AG04449 (cell line): ENCODE results near the gene PAX4.
A peak's percentile ranks its signal among the peaks of the same experiment; 100 is the strongest.

Experiments used
- CTCF ChIA-PET: fragments of 350-600 bp; formaldehyde crosslinking; extraction: SDS; loops from one replicate; lab custom pipeline; 2021; ENCODE audit warnings: antibody characterized with exemption; lab: Yijun Ruan, JAX
- POLR2A ChIA-PET: fragments of 400-600, 350-600 bp; formaldehyde crosslinking; extraction: SDS; loops from one replicate; lab custom pipeline; 2020; ENCODE audit warnings: antibody characterized with exemption, inconsistent platforms; lab: Yijun Ruan, JAX
- DNase-seq: peaks from one replicate; pipeline ENCODE4 v3.0.0-alpha.2; 2010; ENCODE audit warnings: low read depth, low spot score
- H3K4me3 ChIP-seq: 2 replicates; pipeline ENCODE4 v1.5.1; 2011; ENCODE audit warnings: low read depth, mild to moderate bottlenecking, control low read depth, low read length
- TF ChIP-seq, protein P1 (sequence below): IDR thresholded peaks from one replicate; pipeline ENCODE4 v1.5.1; 2011; ENCODE audit warnings: mild to moderate bottlenecking, moderate library complexity, low read length, control low read depth, inconsistent platforms; ENCODE audit not compliant: insufficient read depth; ENCODE audit errors: missing control alignments

The PAX4 gene

DNA sequence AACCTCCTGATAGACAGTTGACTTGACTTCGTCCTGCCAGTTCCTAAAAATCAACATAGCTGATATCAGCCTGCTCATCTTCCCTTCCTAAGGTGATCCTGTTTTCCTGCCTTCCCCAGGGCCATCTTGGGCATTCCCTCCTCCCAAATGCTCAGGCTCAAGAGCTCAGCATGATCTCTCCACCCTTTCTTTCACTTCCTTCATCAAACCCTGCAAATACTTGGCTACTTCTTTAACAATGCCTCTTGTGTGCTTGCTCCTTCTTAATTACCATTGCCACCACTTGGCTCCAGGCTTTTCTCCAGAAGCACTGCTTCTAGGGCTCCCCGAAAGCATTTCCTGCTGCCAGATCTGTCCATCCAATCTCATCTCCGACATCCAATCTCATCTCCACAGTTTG is 17.1 kb downstream of the PAX4 start:
- no peak overlapping the region for H3K4me3 ChIP-seq
- no peak for DNase-seq
- CTCF ChIA-PET, result interaction anchor here (1.2 kb wide), 1 partner anchor 12 kb away, joined by 5 read pairs; no protein-coding TSS in a partner anchor
- TF ChIP-seq, protein P1, sequence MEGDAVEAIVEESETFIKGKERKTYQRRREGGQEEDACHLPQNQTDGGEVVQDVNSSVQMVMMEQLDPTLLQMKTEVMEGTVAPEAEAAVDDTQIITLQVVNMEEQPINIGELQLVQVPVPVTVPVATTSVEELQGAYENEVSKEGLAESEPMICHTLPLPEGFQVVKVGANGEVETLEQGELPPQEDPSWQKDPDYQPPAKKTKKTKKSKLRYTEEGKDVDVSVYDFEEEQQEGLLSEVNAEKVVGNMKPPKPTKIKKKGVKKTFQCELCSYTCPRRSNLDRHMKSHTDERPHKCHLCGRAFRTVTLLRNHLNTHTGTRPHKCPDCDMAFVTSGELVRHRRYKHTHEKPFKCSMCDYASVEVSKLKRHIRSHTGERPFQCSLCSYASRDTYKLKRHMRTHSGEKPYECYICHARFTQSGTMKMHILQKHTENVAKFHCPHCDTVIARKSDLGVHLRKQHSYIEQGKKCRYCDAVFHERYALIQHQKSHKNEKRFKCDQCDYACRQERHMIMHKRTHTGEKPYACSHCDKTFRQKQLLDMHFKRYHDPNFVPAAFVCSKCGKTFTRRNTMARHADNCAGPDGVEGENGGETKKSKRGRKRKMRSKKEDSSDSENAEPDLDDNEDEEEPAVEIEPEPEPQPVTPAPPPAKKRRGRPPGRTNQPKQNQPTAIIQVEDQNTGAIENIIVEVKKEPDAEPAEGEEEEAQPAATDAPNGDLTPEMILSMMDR, result no peak
- POLR2A ChIA-PET, result no interaction called here

- H3K4me3 ChIP-seq, result no peak overlapping the region
- ChIA-PET POLR2A (no interaction called here), CTCF (interaction anchor here (0.7 to 1.2 kb wide), 2 partner anchors 111 to 611 kb away, joined by 3 to 4 read pairs; no protein-coding TSS in a partner anchor)
- no peak for DNase-seq
- TF ChIP-seq, protein P1, result peak; percentile 33
Observed at GRCh38 chr7:127598318-127598717, 19.6 kb downstream of the PAX4 start.

DNA sequence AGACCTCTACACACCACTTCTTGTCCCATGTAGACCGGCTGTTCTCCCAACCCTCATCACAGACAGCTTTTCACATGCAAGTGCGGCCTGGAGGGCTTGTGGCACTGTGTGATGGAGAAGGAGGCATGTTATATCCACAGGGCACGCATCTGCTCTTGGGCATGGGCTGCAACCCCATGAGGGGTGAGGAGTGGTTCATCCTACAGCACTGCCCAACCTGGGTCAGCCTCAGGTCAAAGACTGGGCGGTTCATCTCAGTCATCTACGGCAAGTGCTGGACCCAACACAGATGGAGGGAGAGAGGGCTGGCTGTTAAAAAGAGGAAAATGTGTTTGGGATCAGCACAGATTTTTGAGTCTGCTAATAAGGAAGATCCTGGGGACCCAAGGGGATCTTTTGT is 22.2 kb downstream of the PAX4 start:
- TF ChIP-seq, protein P1, result no peak
- DNase-seq, result no peak
- ChIA-PET CTCF (no interaction called here), POLR2A (no interaction called here)
- no peak overlapping the region for H3K4me3 ChIP-seq

- CTCF ChIA-PET, result interaction anchor here (1.1 kb wide), 1 partner anchor 17 kb away, joined by 3 read pairs; no protein-coding TSS in a partner anchor
- TF ChIP-seq, protein P1, result no peak
- DNase-seq, result no peak
- POLR2A ChIA-PET, result no interaction called here
- H3K4me3 ChIP-seq, result no peak overlapping the region
Observed at GRCh38 chr7:127594490-127594889, 23.5 kb downstream of the PAX4 start.

DNA sequence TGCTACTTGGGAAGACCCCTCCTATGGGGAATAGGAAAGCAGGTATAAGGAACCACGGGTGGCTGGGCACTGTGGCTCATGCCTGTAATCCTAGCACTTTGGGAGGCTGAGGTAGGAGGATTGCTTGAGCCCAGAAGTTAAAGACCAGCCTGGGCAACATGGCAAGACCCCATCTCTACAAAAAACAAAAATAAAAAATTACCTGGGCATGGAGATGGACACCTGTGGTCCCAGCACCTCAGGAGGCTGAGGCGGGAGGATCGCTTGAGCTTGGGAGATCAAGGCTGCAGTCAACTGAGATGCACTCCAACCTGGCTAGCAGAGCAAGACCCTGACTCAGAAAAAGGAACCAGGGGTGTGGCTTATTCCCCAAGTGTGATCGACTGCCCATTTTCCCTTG is 25.4 kb downstream of the PAX4 start:
- POLR2A ChIA-PET, result no interaction called here
- CTCF ChIA-PET, result no interaction called here
- no peak overlapping the region for H3K4me3 ChIP-seq

GRCh38 chr7:127591591-127591990 is 26.4 kb downstream of the PAX4 start:
- ChIA-PET POLR2A (no interaction called here), CTCF (no interaction called here)
- no peak overlapping the region for H3K4me3 ChIP-seq
- DNase-seq, result no peak
- TF ChIP-seq, protein P1, result no peak

More for the DNA sequence above, 25.4 kb downstream of the PAX4 start:
- TF ChIP-seq, protein P1, result no peak
- DNase-seq, result no peak
